Activated B cell treated with CpG ODN at 0.5 μM for 24 hours (primary cell): Measurements from ENCODE around the gene SYTL2. TPM values are rescaled to one million over a fixed set of nuclear protein-coding genes. Genes with fewer than 3 reads are reported as not detected.

Source experiments
- ATAC-seq: fragments of 200-7000 bp; cut with Tn5 transposase; one replicate; pipeline ENCODE4 v1.10.0; 2021; ENCODE audit warnings: low read depth, mild to moderate bottlenecking, moderate library complexity
- CTCF ChIA-PET: fragments of 350-600 bp; sonication (Branson Sonifier 250); formaldehyde crosslinking; loops from one replicate; lab custom pipeline; 2021; ENCODE audit warnings: antibody characterized with exemption; lab: Charles Lee
- POLR2A ChIA-PET: fragments of 350-600 bp; sonication (Branson Sonifier 250); formaldehyde crosslinking; loops from one replicate; lab custom pipeline; 2021; ENCODE audit warnings: antibody characterized with exemption; lab: Charles Lee
- DNase-seq: peaks from one replicate; pipeline ENCODE4 v3.0.0; 2022
- H3K27ac Mint-ChIP-seq: one replicate; pipeline ENCODE4 v1.8.0; 2020; ENCODE audit warnings: mixed read lengths
- H3K27me3 Mint-ChIP-seq: one replicate; pipeline ENCODE4 v1.8.0; 2021; ENCODE audit warnings: mixed read lengths
- H3K36me3 Mint-ChIP-seq: one replicate; pipeline ENCODE4 v1.8.0; 2021; ENCODE audit warnings: low read depth, mixed read lengths
- H3K4me1 Mint-ChIP-seq: one replicate; pipeline ENCODE4 v1.8.0; 2021; ENCODE audit warnings: mixed read lengths
- H3K4me3 Mint-ChIP-seq: one replicate; pipeline ENCODE4 v1.8.0; 2020; ENCODE audit warnings: mild to moderate bottlenecking, mixed read lengths
- H3K9me3 Mint-ChIP-seq: one replicate; pipeline ENCODE4 v1.8.0; 2020; ENCODE audit warnings: mixed read lengths
- CTCF ChIP-seq: fragments of 200-600 bp; IDR thresholded peaks from one replicate; pipeline ENCODE4 v1.8.0; 2022; ENCODE audit warnings: antibody characterized with exemption, mild to moderate bottlenecking
- intact Hi-C: fragments of 100-400 bp; cut with micrococcal nuclease; formaldehyde crosslinking; loops from one replicate; pipeline ENCODE4 v1.15.1; 2024
- total RNA-seq: library from RNA; stranded (reverse); gene quantifications from 2 replicates; pipeline ENCODE4 v1.2.3, GENCODE V29; 2022

SYTL2 gene
- total RNA-seq, 1 donor from 2014 or later: 1.1 TPM

GRCh38 chr11:85742873-85743275 is 68.1 kb downstream of the SYTL2 start:
- ChIA-PET CTCF (no interaction called here), POLR2A (no interaction called here)
- ATAC-seq: no peak
- no peak for TF ChIP-seq CTCF
- H3K36me3 Mint-ChIP-seq: no peaks in the 10 kb centered on the region
- H3K4me3 Mint-ChIP-seq: no peak overlapping the region
- DNase-seq: no peak
- H3K9me3 Mint-ChIP-seq: no peaks in the 10 kb centered on the region
- H3K27ac Mint-ChIP-seq: no peak overlapping the region
- no peaks in the 10 kb centered on the region for H3K27me3 Mint-ChIP-seq
- peaks cover 4% of the 10 kb centered on the region for H3K4me1 Mint-ChIP-seq
- intact Hi-C loops: no loop called here

GRCh38 chr11:85742348-85742747 is 68.6 kb downstream of the SYTL2 start:
- Mint-ChIP-seq H3K27me3 (no peaks in the 10 kb centered on the region), H3K4me1 (peaks cover 6% of the 10 kb centered on the region), H3K27ac (no peak overlapping the region), H3K4me3 (no peak overlapping the region), H3K9me3 (no peaks in the 10 kb centered on the region), H3K36me3 (no peaks in the 10 kb centered on the region)
- no peak for TF ChIP-seq CTCF
- intact Hi-C loops: no loop called here
- DNase-seq: no peak
- ATAC-seq: no peak
- CTCF ChIA-PET: no interaction called here
- POLR2A ChIA-PET: no interaction called here

- DNase-seq: no peak
- no peaks in the 10 kb centered on the region for H3K36me3 Mint-ChIP-seq
Measured at GRCh38 chr11:85740481-85741400, 70.2 kb downstream of the SYTL2 start.

GRCh38 chr11:85737738-85738137 is 73.2 kb downstream of the SYTL2 start:
- Mint-ChIP-seq H3K9me3 (no peaks in the 10 kb centered on the region), H3K36me3 (no peaks in the 10 kb centered on the region), H3K27ac (no peak overlapping the region), H3K27me3 (no peaks in the 10 kb centered on the region), H3K4me3 (no peak overlapping the region), H3K4me1 (peaks cover 3% of the 10 kb centered on the region)
- TF ChIP-seq CTCF: no peak
- ChIA-PET POLR2A (no interaction called here), CTCF (no interaction called here)
- intact Hi-C loops: no loop called here
- no peak for DNase-seq
- no peak for ATAC-seq

More at GRCh38 chr11:85740481-85741400, 70.2 kb downstream of the SYTL2 start:
- H3K9me3 Mint-ChIP-seq: no peaks in the 10 kb centered on the region
- no peak overlapping the region for H3K27ac Mint-ChIP-seq
- H3K4me1 Mint-ChIP-seq: peaks cover 6% of the 10 kb centered on the region
- no peak overlapping the region for H3K4me3 Mint-ChIP-seq
- ATAC-seq: no peak
- H3K27me3 Mint-ChIP-seq: no peaks in the 10 kb centered on the region
- no peak for TF ChIP-seq CTCF
- POLR2A ChIA-PET: no interaction called here
- CTCF ChIA-PET: no interaction called here
- intact Hi-C loops: no loop called here

GRCh38 chr11:85735876-85736460 is 75.0 kb downstream of the SYTL2 start:
- H3K27ac Mint-ChIP-seq: no peak overlapping the region
- DNase-seq (no peak), ATAC-seq (no peak)
- intact Hi-C loops: no loop called here
- H3K27me3 Mint-ChIP-seq: no peaks in the 10 kb centered on the region
- POLR2A ChIA-PET: no interaction called here
- no peak for TF ChIP-seq CTCF
- CTCF ChIA-PET: interaction anchor here (0.6 kb wide), 1 partner anchor 10 kb away, joined by 3 read pairs; no protein-coding TSS in a partner anchor
- H3K9me3 Mint-ChIP-seq: no peaks in the 10 kb centered on the region
- H3K4me3 Mint-ChIP-seq: no peak overlapping the region
- H3K4me1 Mint-ChIP-seq: peaks cover 3% of the 10 kb centered on the region
- H3K36me3 Mint-ChIP-seq: no peaks in the 10 kb centered on the region
